NT2/D1 (cell line): ENCODE results near the gene ZNF425.

ENCODE experiments used
- SUZ12 ChIP-seq: IDR thresholded peaks from 2 replicates; pipeline ENCODE4 v1.6.1; 2011; ENCODE audit not compliant: insufficient read length, insufficient read depth; ENCODE audit errors: extremely low read depth
- YY1 ChIP-seq: IDR thresholded peaks from 2 replicates; pipeline ENCODE4 v1.6.1; 2011; ENCODE audit not compliant: insufficient read length, insufficient read depth
- ZNF274 ChIP-seq: IDR thresholded peaks from 2 replicates; pipeline ENCODE4 v1.6.1; 2011; ENCODE audit warnings: mild to moderate bottlenecking, low read depth, low read length

DNA sequence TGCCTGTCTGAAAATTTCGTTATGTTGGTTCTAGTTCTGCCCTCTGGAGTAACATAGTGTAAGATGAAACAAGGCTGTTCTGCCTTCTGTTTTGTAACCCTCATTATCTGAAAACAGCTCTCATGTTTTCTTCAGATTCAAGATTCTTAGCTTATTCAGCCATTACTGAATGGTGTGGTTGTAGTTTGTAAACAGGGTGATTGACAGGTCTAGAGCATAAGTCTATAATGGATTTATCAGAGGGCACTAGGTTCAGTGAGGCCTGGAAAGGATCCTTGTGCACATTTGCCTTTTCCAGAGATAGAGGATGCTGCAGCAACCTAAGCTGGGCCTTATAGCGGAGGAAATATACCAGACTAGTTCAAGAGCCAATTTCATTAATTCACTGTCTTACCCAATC, 27.2 kb upstream of the ZNF425 start:
- no peak for TF ChIP-seq ZNF274
- no peak for TF ChIP-seq SUZ12
- no peak for TF ChIP-seq YY1
